SHP77 (cell line): ENCODE data around the gene LPIN1.
"Not testable (repeated sequence)": the region's sequence is repeated elsewhere in the genome, so short reads cannot be mapped to it uniquely, and the experiment has no call there.

Source experiments
- DNase-seq, 2 experiments: peaks; one replicate each; lab custom pipeline; 2025; lab: John Stamatoyannopoulos, UW

Gene LPIN1

GRCh38 chr2:11811036-11811654, 64.7 kb downstream of the LPIN1 start:
- DNase-seq, result no peak

GRCh38 chr2:11812466-11813248, 66.2 kb downstream of the LPIN1 start:
- DNase-seq, result no peak

- not testable (repeated sequence) for DNase-seq
Observed at GRCh38 chr2:11813345-11813744, 66.9 kb downstream of the LPIN1 start.

GRCh38 chr2:11813951-11814350, 67.5 kb downstream of the LPIN1 start:
- DNase-seq, result no peak

GRCh38 chr2:11814979-11815510, 68.6 kb downstream of the LPIN1 start:
- DNase-seq, result no peak

- not testable (repeated sequence) for DNase-seq
Observed at GRCh38 chr2:11816935-11817334, 70.5 kb downstream of the LPIN1 start.

- DNase-seq, result no peak
Observed at GRCh38 chr2:11819235-11819729, 72.8 kb downstream of the LPIN1 start.

- DNase-seq, result no peak
Observed at GRCh38 chr2:11820650-11821049, 74.2 kb downstream of the LPIN1 start.

GRCh38 chr2:11821705-11822104, 75.3 kb downstream of the LPIN1 start:
- DNase-seq, result no peak

- not testable (repeated sequence) for DNase-seq
Observed at GRCh38 chr2:11822359-11822745, 75.9 kb downstream of the LPIN1 start.

- DNase-seq, result no peak
Observed at GRCh38 chr2:11822746-11823451, 76.5 kb downstream of the LPIN1 start.

- DNase-seq, result no peak
Observed at GRCh38 chr2:11824901-11825828, 78.7 kb downstream of the LPIN1 start.

GRCh38 chr2:11827547-11827946, 81.1 kb downstream of the LPIN1 start:
- no peak for DNase-seq

GRCh38 chr2:11828933-11829323, 82.5 kb downstream of the LPIN1 start:
- no peak for DNase-seq

GRCh38 chr2:11829324-11829946, 83.0 kb downstream of the LPIN1 start:
- peak; percentile 94 to 95 for DNase-seq

GRCh38 chr2:11829947-11830707, 83.7 kb downstream of the LPIN1 start:
- DNase-seq, result peak; percentile 95 to 97

- no peak for DNase-seq
Observed at GRCh38 chr2:11830708-11831301, 84.4 kb downstream of the LPIN1 start.

GRCh38 chr2:11831415-11831814, 85.0 kb downstream of the LPIN1 start:
- no peak for DNase-seq

GRCh38 chr2:11832531-11832930, 86.1 kb downstream of the LPIN1 start:
- no peak for DNase-seq

- no peak for DNase-seq
Observed at GRCh38 chr2:11833601-11834000, 87.2 kb downstream of the LPIN1 start.
